HepG2 (cell line): Measurements from ENCODE around the gene DENND5B. TPM values are rescaled to one million over a fixed set of nuclear protein-coding genes. Genes with fewer than 3 reads are reported as not detected.

Experiments used
- AGO1 ChIP-seq: fragments of 200-400 bp; formaldehyde crosslinking; IDR thresholded peaks from 2 replicates; pipeline ENCODE4 v1.6.1; 2017; ENCODE audit warnings: mild to moderate bottlenecking, low read depth, low read length, moderate library complexity; ENCODE audit not compliant: poor library complexity, severe bottlenecking
- ETV5 ChIP-seq: IDR thresholded peaks from 2 replicates; pipeline ENCODE4 v1.6.1; 2018; ENCODE audit warnings: missing biosample characterization, missing genetic modification reagents, inconsistent platforms, borderline replicate concordance
- FOXO4 ChIP-seq: sonication (generic); formaldehyde crosslinking; conservative IDR thresholded peaks from 2 replicates; pipeline ENCODE4 v1.8.1; 2023; ENCODE audit warnings: missing genetic modification reagents
- KLF16 ChIP-seq, 2 experiments: sonication (generic) in 1 of 2; formaldehyde crosslinking in 1 of 2; IDR thresholded peaks; 2 replicates each; pipeline versions ENCODE4 v1.6.1 to v1.8.0; 2016 to 2023; ENCODE audit warnings: missing genetic modification reagents in 2 of 2, missing compliant biosample characterization in 1 of 2
- MLLT10 ChIP-seq: sonication (generic); formaldehyde crosslinking; IDR thresholded peaks from 2 replicates; pipeline ENCODE4 v1.4.0; 2020; ENCODE audit warnings: missing genetic modification reagents
- RAD21 ChIP-seq: fragments of 450-650 bp; formaldehyde crosslinking; IDR thresholded peaks from 2 replicates; pipeline ENCODE4 v1.5.0; 2020; ENCODE audit warnings: mild to moderate bottlenecking
- SMAD1 ChIP-seq: sonication (generic); formaldehyde crosslinking; IDR thresholded peaks from 2 replicates; pipeline ENCODE4 v1.4.0; 2020; ENCODE audit warnings: missing genetic modification reagents, low read depth, mild to moderate bottlenecking, borderline replicate concordance
- SOX5 ChIP-seq: IDR thresholded peaks from 2 replicates; pipeline ENCODE4 v1.6.1; 2016; ENCODE audit warnings: borderline replicate concordance
- TRAFD1 ChIP-seq: sonication (generic); formaldehyde crosslinking; IDR thresholded peaks from 2 replicates; pipeline ENCODE4 v1.5.1; 2020; ENCODE audit warnings: missing genetic modification reagents, mild to moderate bottlenecking, borderline replicate concordance
- ZNF101 ChIP-seq: sonication (generic); formaldehyde crosslinking; IDR thresholded peaks from 2 replicates; pipeline ENCODE4 v1.4.0; 2020; ENCODE audit warnings: mild to moderate bottlenecking, low read depth, missing genetic modification reagents, borderline replicate concordance
- ZNF282 ChIP-seq: fragments of 450-650 bp; IDR thresholded peaks from 2 replicates; pipeline ENCODE4 v1.6.1; 2018; ENCODE audit not compliant: partially characterized antibody
- ZNF329 ChIP-seq: sonication (generic); formaldehyde crosslinking; IDR thresholded peaks from 2 replicates; pipeline ENCODE4 v1.9.0; 2021; ENCODE audit warnings: low read depth, mild to moderate bottlenecking, missing genetic modification reagents
- ZNF382 ChIP-seq: sonication (generic); formaldehyde crosslinking; IDR thresholded peaks from 2 replicates; pipeline ENCODE4 v1.5.0; 2020; ENCODE audit warnings: missing genetic modification reagents, mild to moderate bottlenecking, borderline replicate concordance
- ZNF44 ChIP-seq: sonication (generic); formaldehyde crosslinking; IDR thresholded peaks from 2 replicates; pipeline ENCODE4 v1.5.1; 2020; ENCODE audit warnings: mild to moderate bottlenecking, missing genetic modification reagents
- ZNF543 ChIP-seq: sonication (generic); formaldehyde crosslinking; IDR thresholded peaks from 2 replicates; pipeline ENCODE4 v1.4.0; 2020; ENCODE audit warnings: mild to moderate bottlenecking, missing genetic modification reagents
- ZNF549 ChIP-seq: sonication (generic); formaldehyde crosslinking; IDR thresholded peaks from 2 replicates; pipeline ENCODE4 v1.5.0; 2020; ENCODE audit warnings: missing genetic modification reagents
- ZNF574 ChIP-seq: sonication (generic); formaldehyde crosslinking; IDR thresholded peaks from 2 replicates; pipeline ENCODE4 v1.4.0; 2020; ENCODE audit warnings: missing genetic modification reagents
- ZNF800 ChIP-seq: sonication (generic); formaldehyde crosslinking; IDR thresholded peaks from 2 replicates; pipeline ENCODE4 v1.4.0; 2020; ENCODE audit warnings: missing genetic modification reagents
- polyA plus RNA-seq, 8 experiments: library from polyadenylated mRNA; depleted of rRNA in 3 of 8; stranded (reverse) in 7 of 8; unstranded in 1 of 8; fragments of >200 nt; fragmentation: Illumina TruSeq in 4 of 8; extraction: Trizol in 4 of 8; gene quantifications; 2 replicates each; pipeline versions ENCODE4 v1.2.1 to v1.2.3, GENCODE V29; 2011 to 2016; ENCODE audit warnings: low read depth in 4 of 8, missing spikeins in 1 of 8, mixed read lengths in 1 of 8; ENCODE audit not compliant: insufficient read depth in 1 of 8
- total RNA-seq, 5 experiments: library from RNA; depleted of rRNA; stranded (reverse); fragments of >200 nt; fragmentation: Illumina TruSeq; extraction: Trizol; gene quantifications; 2 replicates each; pipeline ENCODE4 v1.2.3, GENCODE V29; 2016; ENCODE audit warnings: low read depth in 1 of 5
- TF ChIP-seq, protein P1 (sequence below): sonication (generic); formaldehyde crosslinking; IDR thresholded peaks from 2 replicates; pipeline ENCODE4 v1.5.0; 2020; ENCODE audit warnings: missing genetic modification reagents

DENND5B gene
- total and polyA plus RNA-seq, 2 of the 13 experiments (the other 11 are each of a cell fraction or from before 2014, with no cell fraction given) = 14.7 to 18.7 TPM

DNA sequence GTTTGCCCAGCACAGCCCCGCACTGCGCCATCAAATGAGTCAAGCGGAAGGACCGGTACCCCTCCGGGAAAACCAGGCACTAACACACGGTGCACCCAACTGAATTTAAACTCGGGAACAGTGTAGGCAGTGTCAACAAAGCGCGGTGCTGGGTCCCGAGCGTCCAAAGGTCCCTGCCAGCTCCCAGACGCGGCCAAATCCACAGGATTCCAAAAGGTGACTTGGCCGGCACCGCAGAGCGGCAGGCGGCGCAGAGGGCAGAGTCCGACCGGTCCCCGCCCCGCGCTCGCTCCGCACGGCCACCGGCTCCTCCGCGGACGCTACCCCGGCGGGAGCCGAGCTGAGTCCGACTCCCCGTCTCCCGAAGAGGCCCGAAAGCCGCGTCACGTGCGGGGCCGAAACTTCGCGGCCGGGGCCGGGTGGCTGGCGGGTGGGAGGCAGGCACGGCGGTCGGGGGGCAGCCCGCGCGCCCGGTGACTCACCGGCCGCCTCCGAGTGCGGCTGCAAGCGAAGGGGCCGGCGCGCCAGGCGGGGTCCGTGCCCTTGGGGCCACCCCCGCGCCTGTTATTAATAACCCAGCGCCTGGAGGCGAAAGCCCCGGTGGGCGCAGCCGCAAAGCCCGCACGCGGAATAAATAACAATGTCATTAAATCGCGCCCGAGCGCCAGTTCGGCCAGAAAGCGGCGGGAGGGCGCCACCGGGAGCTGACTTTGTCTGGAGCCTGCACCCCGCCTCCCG, 863 bp downstream of the DENND5B start (continued):
- TF ChIP-seq ZNF800 (CRISPR knock-in tag) = peak; percentile 56; the same call in 1 of the 2 replicates
- no peak for TF ChIP-seq MLLT10
- peak; percentile 80; the same call in 1 of the 2 replicates for TF ChIP-seq ETV5 (CRISPR knock-in tag)
- TF ChIP-seq KLF16 (CRISPR knock-in tag; IDR thresholded peaks at IDR 0.05) = peak in 1 of 2 experiments; percentile 42; a peak in 1 of 4 replicates
- no peak for TF ChIP-seq ZNF329 (CRISPR knock-in tag)
- TF ChIP-seq RAD21 (CRISPR knock-in tag) = peak; percentile 66
- TF ChIP-seq ZNF543 (CRISPR knock-in tag) = peak; percentile 75; the same call in 1 of the 2 replicates
- no peak for TF ChIP-seq ZNF382 (CRISPR knock-in tag)
- TF ChIP-seq ZNF282 = no peak
- no peak; the same call in 1 of the 2 replicates for TF ChIP-seq ZNF549
- TF ChIP-seq ZNF574 (CRISPR knock-in tag) = peak; percentile 58
- no peak for TF ChIP-seq FOXO4 (CRISPR knock-in tag)
- TF ChIP-seq ZNF101 (CRISPR knock-in tag) = 0 out of 2 replicates have a peak, but pooled peaks have one; percentile 29
- no peak for TF ChIP-seq ZNF44 (CRISPR knock-in tag)
- no peak for TF ChIP-seq TRAFD1 (CRISPR knock-in tag)
- TF ChIP-seq, protein P1, sequence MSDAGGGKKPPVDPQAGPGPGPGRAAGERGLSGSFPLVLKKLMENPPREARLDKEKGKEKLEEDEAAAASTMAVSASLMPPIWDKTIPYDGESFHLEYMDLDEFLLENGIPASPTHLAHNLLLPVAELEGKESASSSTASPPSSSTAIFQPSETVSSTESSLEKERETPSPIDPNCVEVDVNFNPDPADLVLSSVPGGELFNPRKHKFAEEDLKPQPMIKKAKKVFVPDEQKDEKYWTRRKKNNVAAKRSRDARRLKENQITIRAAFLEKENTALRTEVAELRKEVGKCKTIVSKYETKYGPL (CRISPR knock-in tag) = no peak
- TF ChIP-seq SOX5 (CRISPR knock-in tag) = no peak; the same call in 1 of the 2 replicates
- TF ChIP-seq AGO1 = peak; percentile 21
- peak; percentile 71; the same call in 1 of the 2 replicates for TF ChIP-seq SMAD1 (CRISPR knock-in tag)
